ENCODE measurements around the gene SMYD3.

DNA sequence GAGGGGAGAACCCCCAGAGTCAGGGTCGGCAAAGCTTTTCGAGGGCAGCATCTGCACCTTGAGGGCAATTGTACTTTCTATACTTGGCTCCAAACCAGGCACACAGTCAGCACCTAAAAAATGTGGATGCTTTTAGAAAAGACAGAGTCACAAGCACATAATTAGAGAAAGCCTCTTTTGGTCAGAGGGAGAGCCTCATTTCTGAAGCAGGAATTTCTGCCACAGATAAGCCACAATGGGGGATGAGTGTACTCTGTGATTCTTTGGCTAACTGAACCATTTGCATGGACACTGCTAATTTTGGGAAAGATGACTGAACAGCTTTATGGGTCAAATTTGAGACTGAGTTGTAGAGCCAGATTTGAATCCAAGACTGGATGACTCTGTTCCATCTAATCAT lies 716.6 kb downstream of the SMYD3 start:
- TF ChIP-seq, protein P1, sequence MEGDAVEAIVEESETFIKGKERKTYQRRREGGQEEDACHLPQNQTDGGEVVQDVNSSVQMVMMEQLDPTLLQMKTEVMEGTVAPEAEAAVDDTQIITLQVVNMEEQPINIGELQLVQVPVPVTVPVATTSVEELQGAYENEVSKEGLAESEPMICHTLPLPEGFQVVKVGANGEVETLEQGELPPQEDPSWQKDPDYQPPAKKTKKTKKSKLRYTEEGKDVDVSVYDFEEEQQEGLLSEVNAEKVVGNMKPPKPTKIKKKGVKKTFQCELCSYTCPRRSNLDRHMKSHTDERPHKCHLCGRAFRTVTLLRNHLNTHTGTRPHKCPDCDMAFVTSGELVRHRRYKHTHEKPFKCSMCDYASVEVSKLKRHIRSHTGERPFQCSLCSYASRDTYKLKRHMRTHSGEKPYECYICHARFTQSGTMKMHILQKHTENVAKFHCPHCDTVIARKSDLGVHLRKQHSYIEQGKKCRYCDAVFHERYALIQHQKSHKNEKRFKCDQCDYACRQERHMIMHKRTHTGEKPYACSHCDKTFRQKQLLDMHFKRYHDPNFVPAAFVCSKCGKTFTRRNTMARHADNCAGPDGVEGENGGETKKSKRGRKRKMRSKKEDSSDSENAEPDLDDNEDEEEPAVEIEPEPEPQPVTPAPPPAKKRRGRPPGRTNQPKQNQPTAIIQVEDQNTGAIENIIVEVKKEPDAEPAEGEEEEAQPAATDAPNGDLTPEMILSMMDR (IDR thresholded peaks at IDR 0.05) = no peak
- TF ChIP-seq POLR2A (IDR thresholded peaks at IDR 0.05) = no peak
